ENCODE data around the gene TSPYL2. TPM values are rescaled to one million over a fixed set of nuclear protein-coding genes. Genes with fewer than 3 reads are reported as not detected.

TSPYL2 gene
- total RNA-seq, 2 experiments from 2014 or later: 73.2 to 76.4 TPM

- no peaks in the 10 kb centered on the region for H3K27me3 Mint-ChIP-seq
- DNase-seq (no peak), ATAC-seq (ENCODE audit: low read depth) (no peak)
- H3K36me3 Mint-ChIP-seq: peaks cover 6% of the 10 kb centered on the region
- peak overlapping the region; percentile 46 for H3K27ac Mint-ChIP-seq
- H3K4me1 Mint-ChIP-seq: peaks cover 30% of the 10 kb centered on the region
- no peaks in the 10 kb centered on the region for H3K9me3 Mint-ChIP-seq
- no peak overlapping the region for H3K4me3 Mint-ChIP-seq
- POLR2A ChIA-PET: no interaction called here
Observed at GRCh38 chrX:53085661-53086229, 3.6 kb downstream of the TSPYL2 start.

DNA sequence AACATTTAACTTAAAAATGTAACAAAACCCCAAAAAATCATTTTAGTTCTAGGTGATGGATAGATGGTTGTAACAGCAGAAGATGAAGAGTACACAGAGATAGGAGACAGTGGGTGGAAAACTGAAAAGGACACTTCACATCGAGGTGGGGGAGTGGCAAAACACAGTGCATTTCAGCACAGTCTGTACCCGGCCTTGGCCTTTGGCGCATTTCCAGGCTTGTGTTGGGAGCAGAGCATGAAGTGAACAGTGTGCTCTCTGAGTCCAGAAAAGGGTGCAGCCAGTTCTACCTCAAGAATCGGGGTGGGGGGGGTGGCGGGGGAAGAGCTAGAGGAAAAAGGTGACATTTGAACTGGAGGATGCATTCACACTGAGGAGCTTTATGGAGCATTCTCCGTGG, 4.3 kb downstream of the TSPYL2 start:
- peaks cover 30% of the 10 kb centered on the region for H3K4me1 Mint-ChIP-seq

DNA sequence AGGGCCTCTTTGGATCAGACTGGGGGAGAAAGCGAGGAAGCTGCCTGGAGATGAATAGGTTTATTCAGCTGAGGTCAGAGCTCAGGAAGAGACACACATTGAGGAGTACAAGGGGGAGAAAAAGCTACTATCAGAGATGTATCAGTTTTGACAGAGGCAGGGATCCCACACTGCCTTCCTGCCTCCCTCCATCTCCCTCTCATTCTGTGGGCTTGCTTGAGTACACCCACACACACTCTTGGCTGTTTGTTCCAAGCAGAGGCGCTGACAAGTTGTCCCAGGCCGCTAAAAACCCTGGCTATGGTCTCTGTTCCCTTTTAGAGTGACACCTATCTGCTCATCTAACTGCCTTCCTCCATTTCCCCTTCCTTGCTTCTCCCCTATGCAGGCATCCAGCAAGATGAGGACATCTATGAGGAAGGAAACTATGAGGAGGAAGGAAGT, 5.2 kb downstream of the TSPYL2 start:
- Mint-ChIP-seq H3K9me3 (no peaks in the 10 kb centered on the region), H3K27ac (peak overlapping the region; percentile 21), H3K36me3 (peaks cover 6% of the 10 kb centered on the region), H3K27me3 (no peaks in the 10 kb centered on the region), H3K4me3 (no peak overlapping the region), H3K4me1 (peaks cover 30% of the 10 kb centered on the region)
- no peak for ATAC-seq (ENCODE audit: low read depth)
- DNase-seq: no peak
- POLR2A ChIA-PET: no interaction called here

More for the DNA sequence above, 4.3 kb downstream of the TSPYL2 start:
- H3K27ac Mint-ChIP-seq: no peak overlapping the region
- no peaks in the 10 kb centered on the region for H3K27me3 Mint-ChIP-seq
- POLR2A ChIA-PET: no interaction called here
- H3K36me3 Mint-ChIP-seq: peaks cover 6% of the 10 kb centered on the region
- H3K4me3 Mint-ChIP-seq: no peak overlapping the region
- no peaks in the 10 kb centered on the region for H3K9me3 Mint-ChIP-seq
- no peak for DNase-seq
- no peak for ATAC-seq (ENCODE audit: low read depth)

DNA sequence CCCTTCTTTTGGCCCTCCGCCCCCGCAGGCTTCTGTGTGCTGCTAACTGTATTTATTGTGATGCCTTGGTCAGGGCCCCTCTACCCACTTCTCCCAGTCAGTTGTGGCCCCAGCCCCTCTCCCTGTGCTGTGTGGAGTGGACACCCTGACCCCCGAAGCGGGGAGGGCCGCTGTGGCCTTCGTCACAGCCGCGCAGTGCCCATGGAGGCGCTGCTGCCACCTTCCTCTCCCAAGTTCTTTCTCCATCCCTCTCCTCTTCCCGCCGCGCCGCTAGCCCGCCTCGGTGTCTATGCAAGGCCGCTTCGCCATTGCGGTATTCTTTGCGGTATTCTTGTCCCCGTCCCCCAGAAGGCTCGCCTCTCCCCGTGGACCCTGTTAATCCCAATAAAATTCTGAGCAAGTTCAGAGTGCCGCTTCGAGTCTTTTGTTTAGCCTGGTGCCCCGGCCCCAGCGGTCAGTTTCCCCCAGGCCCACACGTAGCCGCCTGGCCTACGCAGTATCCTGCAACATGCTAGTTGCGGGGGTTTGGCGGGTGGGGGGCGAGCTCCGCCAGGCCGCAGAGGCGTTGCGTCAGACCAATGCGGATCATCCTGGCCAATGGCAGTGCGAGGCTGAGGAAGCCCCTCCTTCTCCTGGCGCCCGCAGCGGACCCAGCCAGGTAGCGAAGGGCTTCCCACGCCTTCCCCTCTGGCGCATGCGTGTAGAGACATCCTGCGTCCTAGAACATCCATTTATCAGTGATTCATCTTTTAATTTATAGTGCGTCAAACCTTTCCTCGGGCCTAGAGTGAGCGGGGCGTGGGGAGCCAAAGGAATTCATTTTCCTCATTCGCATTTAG, 6.2 kb downstream of the TSPYL2 start:
- Mint-ChIP-seq H3K9me3 (no peaks in the 10 kb centered on the region), H3K36me3 (peaks cover 6% of the 10 kb centered on the region), H3K27me3 (no peaks in the 10 kb centered on the region), H3K4me3 (peak overlapping the region; percentile 87), H3K27ac (peak overlapping the region; percentile 86), H3K4me1 (peaks cover 26% of the 10 kb centered on the region)
- DNase-seq (peak; percentile 63), ATAC-seq (ENCODE audit: low read depth) (peak; percentile 69)
- POLR2A ChIA-PET: no interaction called here

GRCh38 chrX:53089224-53089842, 7.2 kb downstream of the TSPYL2 start:
- ATAC-seq (ENCODE audit: low read depth): no peak

DNA sequence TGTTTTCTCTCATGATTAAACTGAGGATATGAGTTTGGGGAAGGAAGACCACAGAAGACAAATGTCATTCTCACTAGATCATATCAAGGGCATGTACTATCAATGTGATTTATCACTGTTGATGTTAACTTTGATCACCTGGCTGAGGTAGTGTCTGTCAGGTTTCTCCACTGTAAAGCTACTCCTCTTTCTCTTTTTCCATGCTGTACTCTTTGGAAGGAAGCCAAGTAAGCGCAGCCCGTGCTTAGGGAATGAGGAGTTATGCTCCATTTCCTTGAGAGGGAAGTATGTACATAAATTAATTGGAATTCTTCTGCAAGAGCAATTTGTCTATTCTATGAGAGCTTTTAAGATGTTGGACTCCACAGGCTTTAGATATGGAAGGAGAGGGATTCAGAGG, 7.8 kb downstream of the TSPYL2 start:
- POLR2A ChIA-PET: no interaction called here
- ATAC-seq (ENCODE audit: low read depth): no peak
- H3K27me3 Mint-ChIP-seq: no peaks in the 10 kb centered on the region
- no peaks in the 10 kb centered on the region for H3K9me3 Mint-ChIP-seq
- DNase-seq: no peak
- H3K4me3 Mint-ChIP-seq: no peak overlapping the region
- peaks cover 20% of the 10 kb centered on the region for H3K4me1 Mint-ChIP-seq
- no peak overlapping the region for H3K27ac Mint-ChIP-seq
- peaks cover 6% of the 10 kb centered on the region for H3K36me3 Mint-ChIP-seq

More at GRCh38 chrX:53089224-53089842, 7.2 kb downstream of the TSPYL2 start:
- H3K27me3 Mint-ChIP-seq: no peaks in the 10 kb centered on the region
- no peak overlapping the region for H3K27ac Mint-ChIP-seq
- POLR2A ChIA-PET: interaction anchor here (0.5 kb wide), 1 partner anchor 20 kb away, joined by 3 read pairs; no protein-coding TSS in a partner anchor
- peak overlapping the region; percentile 87 for H3K4me3 Mint-ChIP-seq
- H3K9me3 Mint-ChIP-seq: no peaks in the 10 kb centered on the region
- peaks cover 6% of the 10 kb centered on the region for H3K36me3 Mint-ChIP-seq
- H3K4me1 Mint-ChIP-seq: peaks cover 19% of the 10 kb centered on the region
- DNase-seq: no peak

GRCh38 chrX:53091354-53091753, 9.2 kb downstream of the TSPYL2 start:
- Mint-ChIP-seq H3K9me3 (no peaks in the 10 kb centered on the region), H3K27me3 (no peaks in the 10 kb centered on the region), H3K4me3 (no peak overlapping the region), H3K4me1 (peaks cover 21% of the 10 kb centered on the region), H3K36me3 (peaks cover 3% of the 10 kb centered on the region), H3K27ac (no peak overlapping the region)
- ATAC-seq (ENCODE audit: low read depth): no peak
- DNase-seq: no peak
- POLR2A ChIA-PET: interaction anchor here (0.7 kb wide), 1 partner anchor 331 kb away, joined by 3 read pairs; the partner anchor contains the start of genes RIBC1 and SMC1A

DNA sequence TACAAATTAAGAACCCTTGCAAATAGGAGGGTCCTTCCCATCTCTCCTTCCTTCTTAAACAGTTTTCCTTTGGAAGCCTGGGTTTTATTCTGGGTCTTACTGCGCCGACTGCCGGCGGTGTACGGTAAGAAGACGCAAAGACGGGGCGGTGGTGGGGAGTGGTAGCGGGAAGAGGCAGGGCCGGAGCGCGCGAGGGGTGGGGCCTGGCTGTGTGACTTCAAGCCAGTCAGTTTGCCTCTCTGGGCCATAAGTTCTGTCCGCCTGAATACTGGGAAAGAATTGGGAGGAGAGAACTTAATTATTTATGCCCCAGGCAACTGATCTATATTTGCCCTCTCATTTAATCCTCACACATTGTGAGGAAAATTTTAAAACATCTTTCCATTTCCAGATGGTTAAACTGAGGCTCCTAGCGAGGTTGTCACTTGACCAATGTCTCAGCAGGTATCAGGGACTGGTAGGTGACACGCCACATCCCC, 11.0 kb downstream of the TSPYL2 start:
- peak; percentile 53 for ATAC-seq (ENCODE audit: low read depth)
- Mint-ChIP-seq H3K4me1 (peaks cover 17% of the 10 kb centered on the region), H3K27ac (peak overlapping the region; percentile 88), H3K36me3 (peaks cover 3% of the 10 kb centered on the region), H3K4me3 (peak overlapping the region; percentile 90), H3K9me3 (no peaks in the 10 kb centered on the region), H3K27me3 (no peaks in the 10 kb centered on the region)
- POLR2A ChIA-PET: no interaction called here
- peak; percentile 72 for DNase-seq

DNA sequence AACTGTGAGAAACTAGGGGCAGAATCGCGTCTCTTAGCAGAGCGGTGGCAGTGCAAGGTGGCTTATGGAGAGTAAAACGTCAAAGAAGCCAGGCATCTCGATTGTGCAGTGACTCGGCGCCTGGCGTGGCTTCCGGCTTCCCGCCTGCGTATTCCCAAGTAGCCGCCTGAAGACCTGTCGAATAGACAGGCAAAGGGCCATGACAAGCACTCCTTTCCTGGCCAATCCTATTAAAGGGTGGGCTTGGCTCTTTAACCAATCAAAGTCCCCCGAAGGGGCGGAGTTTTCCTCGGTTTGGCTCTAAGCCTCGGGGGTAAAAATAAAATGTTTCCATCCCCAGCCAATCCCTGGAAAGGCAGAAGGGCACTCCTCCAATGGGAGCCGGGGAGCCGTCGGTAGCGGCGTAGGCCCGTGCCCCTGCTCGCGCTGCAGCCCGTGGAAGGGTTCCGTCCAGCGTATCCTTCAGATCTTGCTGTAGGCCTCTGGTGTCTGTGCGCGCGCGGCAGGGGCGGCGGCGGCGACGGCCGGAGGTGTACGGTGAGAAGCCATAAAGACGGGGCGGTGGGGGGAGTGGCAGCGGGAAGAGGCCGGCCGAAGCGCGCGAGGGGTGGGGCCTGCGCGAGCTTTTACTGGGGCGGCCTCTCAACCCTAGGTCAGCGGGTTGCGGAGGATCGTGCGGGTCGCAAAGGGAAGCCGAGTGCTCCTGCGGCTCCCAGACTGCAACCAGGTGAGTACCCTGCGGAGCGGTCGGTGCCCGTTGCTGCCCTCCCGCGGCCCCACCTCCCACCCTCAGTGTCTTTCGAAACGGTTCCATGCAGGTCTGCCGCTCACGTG, 11.8 kb downstream of the TSPYL2 start, which contains the start of gene KANTR:
KANTR (plus strand) TSS at position 395 of the 834 bp plus-strand sequence. CDS start 30,131 bp downstream, outside the sequence.
- Mint-ChIP-seq H3K36me3 (peaks cover 1% of the 10 kb centered on the region), H3K4me1 (peaks cover 11% of the 10 kb centered on the region), H3K27me3 (no peaks in the 10 kb centered on the region), H3K4me3 (peak within 1 kb of the TSS; percentile 90), H3K27ac (peak within 1 kb of the TSS; percentile 88), H3K9me3 (no peaks in the 10 kb centered on the region)
- peak; percentile 85 for ATAC-seq (ENCODE audit: low read depth)
- peak; percentile 79 for DNase-seq
- POLR2A ChIA-PET: interaction anchor here (1.5 kb wide), 1 partner anchor 12 kb away, joined by 10 read pairs; the partner anchor contains the start of gene TSPYL2

GRCh38 chrX:53094582-53094905, 12.4 kb downstream of the TSPYL2 start:
- peaks cover 1% of the 10 kb centered on the region for H3K36me3 Mint-ChIP-seq
- DNase-seq: no peak
- peak overlapping the region; percentile 90 for H3K4me3 Mint-ChIP-seq
- no peaks in the 10 kb centered on the region for H3K27me3 Mint-ChIP-seq
- POLR2A ChIA-PET: interaction anchor here (1.5 kb wide), 1 partner anchor 12 kb away, joined by 10 read pairs; the partner anchor contains the start of gene TSPYL2
- ATAC-seq (ENCODE audit: low read depth): no peak
- no peaks in the 10 kb centered on the region for H3K9me3 Mint-ChIP-seq
- peaks cover 8% of the 10 kb centered on the region for H3K4me1 Mint-ChIP-seq
- peak overlapping the region; percentile 88 for H3K27ac Mint-ChIP-seq

DNA sequence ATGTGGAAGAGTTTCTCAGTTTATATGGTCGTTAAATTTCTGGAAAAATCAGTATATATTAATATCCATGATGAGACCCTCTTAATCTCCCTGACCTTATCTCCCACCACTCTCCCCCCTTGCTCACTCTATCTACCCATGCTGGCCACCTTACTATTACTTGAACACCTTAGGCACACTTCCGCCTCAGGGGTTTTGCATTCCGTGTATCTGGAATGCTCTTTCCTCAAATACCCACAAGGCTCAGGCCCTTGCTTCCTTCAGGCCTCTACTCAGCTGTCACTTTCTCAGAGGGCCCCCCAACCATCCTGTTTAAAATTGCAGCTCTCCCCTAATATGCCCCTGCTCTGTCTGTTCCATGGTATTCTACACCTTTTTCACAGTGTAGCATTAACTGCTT, 13.6 kb downstream of the TSPYL2 start:
- DNase-seq: no peak
- ATAC-seq (ENCODE audit: low read depth): no peak

DNA sequence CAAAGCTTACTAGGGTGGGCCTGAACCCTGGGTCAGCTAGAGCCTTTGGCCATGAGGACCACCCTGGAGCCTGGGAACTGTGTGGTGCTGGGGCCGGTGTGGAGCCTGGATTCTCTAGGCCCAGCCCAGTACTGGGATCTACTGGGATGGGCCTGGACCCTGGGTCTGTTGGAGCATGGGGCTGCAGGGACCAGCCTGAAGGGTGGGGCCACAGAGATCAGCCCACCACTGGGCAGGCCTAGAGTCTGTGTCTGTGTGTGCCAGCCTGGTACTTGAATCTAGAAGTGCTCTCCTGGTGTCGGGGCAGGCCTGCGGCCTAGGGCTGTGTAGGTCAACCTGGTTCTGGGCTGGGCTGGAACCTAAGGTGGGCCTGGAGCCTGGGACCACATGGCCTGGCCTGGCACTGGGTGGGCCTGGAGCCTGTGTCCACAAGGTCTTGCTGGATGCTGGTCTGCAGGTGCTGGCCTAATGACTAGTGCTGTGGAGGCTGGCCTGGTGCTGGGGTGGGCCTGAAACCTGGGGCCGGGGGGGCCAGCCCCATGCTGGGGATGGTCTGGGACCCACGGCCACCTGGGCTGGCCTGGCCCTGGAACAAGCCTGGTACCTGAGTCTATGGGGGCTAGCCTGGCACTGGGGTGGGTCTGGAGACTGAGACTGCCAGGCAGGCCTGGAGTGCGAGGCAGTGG, 32.8 kb downstream of the TSPYL2 start:
- Mint-ChIP-seq H3K4me3 (no peak overlapping the region), H3K4me1 (peaks cover 6% of the 10 kb centered on the region), H3K27ac (no peak overlapping the region), H3K27me3 (no peaks in the 10 kb centered on the region), H3K36me3 (peaks cover 8% of the 10 kb centered on the region), H3K9me3 (no peaks in the 10 kb centered on the region)
- no peak for ATAC-seq (ENCODE audit: low read depth)
- POLR2A ChIA-PET: no interaction called here
- DNase-seq: no peak

More for the DNA sequence above, 13.6 kb downstream of the TSPYL2 start:
- POLR2A ChIA-PET: interaction anchor here (1.1 kb wide), 1 partner anchor 14 kb away, joined by 3 read pairs; the partner anchor contains the start of gene TSPYL2
- H3K4me1 Mint-ChIP-seq: peaks cover 8% of the 10 kb centered on the region
- no peaks in the 10 kb centered on the region for H3K27me3 Mint-ChIP-seq
- peaks cover 1% of the 10 kb centered on the region for H3K36me3 Mint-ChIP-seq
- no peaks in the 10 kb centered on the region for H3K9me3 Mint-ChIP-seq
- H3K4me3 Mint-ChIP-seq: no peak overlapping the region
- no peak overlapping the region for H3K27ac Mint-ChIP-seq

Data from activated naive CD8-positive, alpha-beta T cell treated with anti-CD3 and anti-CD28 coated beads, Interleukin-2, amount 10 ng/mL, durations not matched to agents 7 days and 5 days (primary cell).